Activated effector memory CD4-positive, alpha-beta T cell treated with anti-CD3 and anti-CD28 coated beads, Interleukin-2, amount 50 U/mL, for 16 hours (primary cell): ENCODE results near the gene RAB7B.

Source experiments
- DNase-seq: peaks from one replicate; pipeline ENCODE4 v3.0.0-alpha.2; 2020

RAB7B gene

GRCh38 chr1:205945069-205945468, 58.1 kb downstream of the RAB7B start:
- DNase-seq = no peak

GRCh38 chr1:205944525-205944924, 58.7 kb downstream of the RAB7B start:
- no peak for DNase-seq

GRCh38 chr1:205943245-205943644, 60.0 kb downstream of the RAB7B start, which contains the start of gene SLC26A9:
Gene SLC26A9, minus strand, starts transcription at chr1:205943456. Its CDS starts 7,636 bp downstream, at chr1:205935820.
- DNase-seq = no peak

- DNase-seq = no peak
Measured at GRCh38 chr1:205942631-205943159, 60.5 kb downstream of the RAB7B start.

GRCh38 chr1:205940710-205941109, 62.5 kb downstream of the RAB7B start:
- no peak for DNase-seq

GRCh38 chr1:205939690-205940330, 63.4 kb downstream of the RAB7B start:
- DNase-seq = no peak

- no peak for DNase-seq
Measured at GRCh38 chr1:205938682-205939081, 64.5 kb downstream of the RAB7B start.

- DNase-seq = no peak
Measured at GRCh38 chr1:205936846-205937586, 66.2 kb downstream of the RAB7B start.

GRCh38 chr1:205936311-205936710, 66.9 kb downstream of the RAB7B start:
- no peak for DNase-seq

- no peak for DNase-seq
Measured at GRCh38 chr1:205935869-205936268, 67.3 kb downstream of the RAB7B start.

- DNase-seq = no peak
Measured at GRCh38 chr1:205934788-205935187, 68.4 kb downstream of the RAB7B start.

- DNase-seq = no peak
Measured at GRCh38 chr1:205933671-205934618, 69.2 kb downstream of the RAB7B start.

GRCh38 chr1:205932776-205933175, 70.4 kb downstream of the RAB7B start:
- no peak for DNase-seq

- no peak for DNase-seq
Measured at GRCh38 chr1:205930799-205931281, 72.4 kb downstream of the RAB7B start.

GRCh38 chr1:205930195-205930577, 73.0 kb downstream of the RAB7B start:
- DNase-seq = no peak

GRCh38 chr1:205929496-205930194, 73.5 kb downstream of the RAB7B start:
- DNase-seq = no peak

GRCh38 chr1:205928317-205928716, 74.9 kb downstream of the RAB7B start:
- DNase-seq = no peak

- peak; percentile 57 for DNase-seq
Measured at GRCh38 chr1:205927676-205928075, 75.5 kb downstream of the RAB7B start.

- peak; percentile 2 for DNase-seq
Measured at GRCh38 chr1:205927247-205927646, 75.9 kb downstream of the RAB7B start.
